ENCODE data around the gene SLC38A2.

Gene SLC38A2

DNA sequence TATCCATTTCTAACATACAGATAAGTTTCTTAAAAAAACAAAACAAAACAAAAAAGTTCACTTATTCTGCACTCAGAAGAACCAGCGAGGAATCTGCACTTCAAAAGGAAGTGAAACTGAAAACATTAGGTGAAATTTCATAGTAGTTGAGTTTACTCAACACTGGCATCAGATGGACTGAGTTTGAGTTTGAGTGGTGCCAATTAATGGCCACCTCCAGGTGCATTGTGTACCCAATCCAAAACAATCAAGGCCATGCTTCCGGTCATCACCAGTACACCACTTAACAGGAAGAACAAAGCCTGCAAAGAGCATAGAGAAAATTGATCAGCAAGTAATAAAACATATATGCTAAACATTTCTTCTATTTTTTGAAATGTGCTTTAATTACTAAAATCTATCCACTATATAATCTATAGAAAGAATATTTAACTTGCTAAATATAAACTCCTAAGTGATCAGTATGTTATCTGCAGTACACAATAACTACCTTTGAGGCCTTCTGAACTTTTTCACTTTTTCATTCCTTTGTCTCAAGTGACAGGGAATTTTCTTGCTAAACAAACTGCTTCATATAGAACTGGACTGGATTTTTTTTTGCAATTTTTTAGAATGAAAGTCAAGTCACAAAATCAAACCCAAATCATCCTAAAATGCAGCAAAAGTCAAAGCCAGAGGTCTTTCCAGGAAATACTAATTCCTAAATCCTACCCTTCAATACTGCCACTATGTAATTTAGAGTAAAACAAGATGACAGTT lies 11.5 kb downstream of the SLC38A2 start:
- Histone ChIP-seq H3K27ac (ENCODE audit: low read depth, low read length) (no peak overlapping the region), H2AFZ (ENCODE audit: insufficient read depth, low read length, poor library complexity) (no peak overlapping the region), H3K4me2 (ENCODE audit: low read length) (no peak overlapping the region), H4K12ac (ENCODE audit: low read depth, low read length) (no peak overlapping the region), H2BK12ac (ENCODE audit: low read length) (no peak overlapping the region), H3K18ac (ENCODE audit: low read length) (no peak overlapping the region), H3K36me3 (ENCODE audit: control insufficient read depth in 1 of 2, insufficient read depth in 2 of 2, low read length in 2 of 2) (peaks cover 0 to 29% of the 10 kb centered on the region in 2 experiments), H3K4ac (ENCODE audit: low read depth, low read length) (no peak overlapping the region), H3K9me3 (ENCODE audit: insufficient read depth, low read depth, low read length) (no peaks in the 10 kb centered on the region), H3K4me3 (ENCODE audit: low read depth, low read length) (no peak overlapping the region), H4K8ac (ENCODE audit: low read depth, low read length) (no peak overlapping the region), H3K14ac (ENCODE audit: low read length) (no peak overlapping the region), H2AK5ac (ENCODE audit: low read length) (no peak overlapping the region), H2BK5ac (ENCODE audit: low read depth, low read length, poor library complexity) (no peak overlapping the region), H4K91ac (ENCODE audit: low read depth, low read length) (no peak overlapping the region), H3K4me1 (ENCODE audit: control insufficient read depth in 1 of 2, insufficient read depth in 2 of 2, low read length in 2 of 2) (no peaks in the 10 kb centered on the region), H3K79me2 (ENCODE audit: control insufficient read depth, insufficient read depth, low read length, poor library complexity) (no peaks in the 10 kb centered on the region), H3K27me3 (ENCODE audit: insufficient read depth, low read length) (no peaks in the 10 kb centered on the region), H3K79me1 (ENCODE audit: low read length) (no peaks in the 10 kb centered on the region), H3K23ac (ENCODE audit: low read length) (no peak overlapping the region), H2BK120ac (ENCODE audit: insufficient read depth, low read length, poor library complexity) (no peak overlapping the region), H3K9ac (ENCODE audit: low read length) (no peak overlapping the region)
- no peak for DNase-seq
- no CpG with 5 or more reads among the region's 2 CpGs for WGBS (ENCODE audit: extremely low coverage, insufficient coverage, insufficient read length)

DNA sequence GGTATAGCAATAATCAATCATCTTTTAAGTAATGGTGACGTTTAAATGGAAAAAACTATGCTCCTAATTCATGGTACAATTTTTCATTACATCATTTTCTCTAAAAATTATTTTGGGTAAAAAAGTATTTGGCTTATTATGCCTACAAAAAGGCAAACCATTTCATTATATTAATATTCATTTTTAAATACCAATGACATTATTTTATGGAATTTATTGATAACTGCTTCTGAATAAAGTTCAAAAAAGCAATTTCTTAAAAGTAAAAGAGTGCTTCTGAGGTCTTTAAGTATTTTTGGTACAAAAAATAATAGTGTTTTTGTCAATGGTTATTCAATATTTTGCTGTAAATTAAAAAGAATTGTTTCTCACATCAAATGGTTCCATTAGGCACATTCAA lies 12.2 kb downstream of the SLC38A2 start:
- Histone ChIP-seq H3K27me3 (ENCODE audit: insufficient read depth, low read length) (no peaks in the 10 kb centered on the region), H2AFZ (ENCODE audit: insufficient read depth, low read length, poor library complexity) (no peak overlapping the region), H3K4me2 (ENCODE audit: low read length) (no peak overlapping the region), H3K36me3 (ENCODE audit: control insufficient read depth in 1 of 2, insufficient read depth in 2 of 2, low read length in 2 of 2) (peaks cover 0 to 26% of the 10 kb centered on the region in 2 experiments), H3K4me1 (ENCODE audit: control insufficient read depth in 1 of 2, insufficient read depth in 2 of 2, low read length in 2 of 2) (no peaks in the 10 kb centered on the region), H3K4ac (ENCODE audit: low read depth, low read length) (no peak overlapping the region), H3K27ac (ENCODE audit: low read depth, low read length) (no peak overlapping the region), H3K79me1 (ENCODE audit: low read length) (no peaks in the 10 kb centered on the region), H3K23ac (ENCODE audit: low read length) (no peak overlapping the region), H3K9me3 (ENCODE audit: insufficient read depth, low read depth, low read length) (no peaks in the 10 kb centered on the region), H2BK5ac (ENCODE audit: low read depth, low read length, poor library complexity) (no peak overlapping the region), H3K79me2 (ENCODE audit: control insufficient read depth, insufficient read depth, low read length, poor library complexity) (no peaks in the 10 kb centered on the region), H4K8ac (ENCODE audit: low read depth, low read length) (no peak overlapping the region), H4K91ac (ENCODE audit: low read depth, low read length) (no peak overlapping the region), H3K9ac (ENCODE audit: low read length) (no peak overlapping the region), H2BK12ac (ENCODE audit: low read length) (no peak overlapping the region), H2AK5ac (ENCODE audit: low read length) (no peak overlapping the region), H2BK120ac (ENCODE audit: insufficient read depth, low read length, poor library complexity) (no peak overlapping the region), H3K4me3 (ENCODE audit: low read depth, low read length) (no peak overlapping the region), H3K18ac (ENCODE audit: low read length) (no peak overlapping the region), H4K12ac (ENCODE audit: low read depth, low read length) (no peak overlapping the region), H3K14ac (ENCODE audit: low read length) (no peak overlapping the region)
- DNase-seq = no peak
- WGBS (ENCODE audit: extremely low coverage, insufficient coverage, insufficient read length) = no CpG with 5 or more reads among the region's 1 CpG

- Histone ChIP-seq H2AK5ac (ENCODE audit: low read length) (no peak overlapping the region), H3K4me2 (ENCODE audit: low read length) (no peak overlapping the region), H4K8ac (ENCODE audit: low read depth, low read length) (no peak overlapping the region), H3K18ac (ENCODE audit: low read length) (no peak overlapping the region), H3K4me3 (ENCODE audit: low read depth, low read length) (no peak overlapping the region), H4K91ac (ENCODE audit: low read depth, low read length) (no peak overlapping the region), H2BK5ac (ENCODE audit: low read depth, low read length, poor library complexity) (no peak overlapping the region), H3K14ac (ENCODE audit: low read length) (no peak overlapping the region), H2AFZ (ENCODE audit: insufficient read depth, low read length, poor library complexity) (no peak overlapping the region), H3K79me2 (ENCODE audit: control insufficient read depth, insufficient read depth, low read length, poor library complexity) (no peaks in the 10 kb centered on the region), H3K9me3 (ENCODE audit: insufficient read depth, low read depth, low read length) (no peaks in the 10 kb centered on the region), H2BK120ac (ENCODE audit: insufficient read depth, low read length, poor library complexity) (no peak overlapping the region), H3K27ac (ENCODE audit: low read depth, low read length) (no peak overlapping the region), H3K36me3 (ENCODE audit: control insufficient read depth in 1 of 2, insufficient read depth in 2 of 2, low read length in 2 of 2) (peaks cover 0 to 24% of the 10 kb centered on the region in 2 experiments), H3K79me1 (ENCODE audit: low read length) (no peaks in the 10 kb centered on the region), H3K27me3 (ENCODE audit: insufficient read depth, low read length) (no peaks in the 10 kb centered on the region), H3K9ac (ENCODE audit: low read length) (no peak overlapping the region), H4K12ac (ENCODE audit: low read depth, low read length) (no peak overlapping the region), H3K23ac (ENCODE audit: low read length) (no peak overlapping the region), H3K4me1 (ENCODE audit: control insufficient read depth in 1 of 2, insufficient read depth in 2 of 2, low read length in 2 of 2) (no peaks in the 10 kb centered on the region), H3K4ac (ENCODE audit: low read depth, low read length) (no peak overlapping the region), H2BK12ac (ENCODE audit: low read length) (no peak overlapping the region)
- no peak for DNase-seq
- no CpG with 5 or more reads among the region's 4 CpGs for WGBS (ENCODE audit: extremely low coverage, insufficient coverage, insufficient read length)
Measured at GRCh38 chr12:46359667-46360280, 12.8 kb downstream of the SLC38A2 start.

DNA sequence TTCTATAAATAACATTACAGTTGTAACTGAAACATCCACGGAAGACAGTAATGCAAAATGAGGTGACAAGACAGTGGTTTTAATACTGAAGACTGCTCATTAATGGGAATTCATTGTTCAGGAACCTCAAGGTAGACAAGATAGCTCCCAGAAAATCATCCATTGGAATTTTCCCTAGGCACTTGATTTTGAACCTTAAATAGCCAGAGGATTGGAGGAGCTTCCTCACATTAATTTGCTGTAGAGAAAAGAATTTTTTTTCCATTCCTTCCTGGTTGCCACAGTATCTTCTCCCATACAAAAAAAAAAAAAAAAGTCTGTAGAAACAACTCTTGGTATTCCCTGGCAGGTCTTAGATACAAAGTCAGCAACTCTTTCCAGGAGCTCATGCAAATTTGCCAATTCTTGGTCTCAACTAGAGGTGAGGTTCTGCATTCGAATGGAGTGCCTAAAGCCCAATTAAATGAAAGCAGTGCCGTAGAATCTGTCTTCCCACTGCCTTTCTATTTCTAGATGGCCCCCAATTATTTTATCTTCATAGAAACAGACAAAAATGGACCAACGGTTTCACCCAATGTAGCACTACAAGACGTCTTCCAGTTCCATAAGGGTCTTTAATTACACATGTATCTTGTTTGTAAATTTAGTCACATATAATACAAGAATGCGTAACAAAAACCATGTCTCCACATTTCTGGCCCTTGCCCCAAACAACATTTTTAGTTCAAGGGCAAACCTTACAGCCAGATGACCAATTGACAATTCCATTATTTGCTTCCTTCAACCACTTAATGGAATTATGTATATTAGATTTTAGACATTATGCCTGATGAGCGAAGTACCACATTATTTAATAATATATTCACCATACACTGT lies 13.5 kb downstream of the SLC38A2 start:
- Histone ChIP-seq H3K79me2 (ENCODE audit: control insufficient read depth, insufficient read depth, low read length, poor library complexity) (no peaks in the 10 kb centered on the region), H3K4me3 (ENCODE audit: low read depth, low read length) (no peak overlapping the region), H2AFZ (ENCODE audit: insufficient read depth, low read length, poor library complexity) (no peak overlapping the region), H2BK120ac (ENCODE audit: insufficient read depth, low read length, poor library complexity) (no peak overlapping the region), H3K23ac (ENCODE audit: low read length) (no peak overlapping the region), H4K12ac (ENCODE audit: low read depth, low read length) (no peak overlapping the region), H3K14ac (ENCODE audit: low read length) (no peak overlapping the region), H3K36me3 (ENCODE audit: control insufficient read depth in 1 of 2, insufficient read depth in 2 of 2, low read length in 2 of 2) (peaks cover 0 to 22% of the 10 kb centered on the region in 2 experiments), H3K4me2 (ENCODE audit: low read length) (no peak overlapping the region), H3K79me1 (ENCODE audit: low read length) (no peaks in the 10 kb centered on the region), H2BK5ac (ENCODE audit: low read depth, low read length, poor library complexity) (no peak overlapping the region), H3K27me3 (ENCODE audit: insufficient read depth, low read length) (no peaks in the 10 kb centered on the region), H3K27ac (ENCODE audit: low read depth, low read length) (no peak overlapping the region), H2AK5ac (ENCODE audit: low read length) (no peak overlapping the region), H3K9me3 (ENCODE audit: insufficient read depth, low read depth, low read length) (no peaks in the 10 kb centered on the region), H3K18ac (ENCODE audit: low read length) (no peak overlapping the region), H4K8ac (ENCODE audit: low read depth, low read length) (no peak overlapping the region), H3K9ac (ENCODE audit: low read length) (no peak overlapping the region), H2BK12ac (ENCODE audit: low read length) (no peak overlapping the region), H3K4ac (ENCODE audit: low read depth, low read length) (no peak overlapping the region), H4K91ac (ENCODE audit: low read depth, low read length) (no peak overlapping the region), H3K4me1 (ENCODE audit: control insufficient read depth in 1 of 2, insufficient read depth in 2 of 2, low read length in 2 of 2) (no peaks in the 10 kb centered on the region)
- WGBS (ENCODE audit: extremely low coverage, insufficient coverage, insufficient read length) = no CpG with 5 or more reads among the region's 7 CpGs
- no peak for DNase-seq
